GM23248 (cell line): ENCODE measurements around the gene PTOV1. TPM values are rescaled to one million over a fixed set of nuclear protein-coding genes. Genes with fewer than 3 reads are reported as not detected.

Source experiments
- DNase-seq: peaks from one replicate; pipeline ENCODE4 v3.0.0-alpha.2; 2015
- H2AFZ ChIP-seq: fragments of 200-600 bp; sonication (generic); 2 replicates; pipeline ENCODE4 v1.6.1; 2016; ENCODE audit warnings: antibody characterized with exemption
- H3F3A ChIP-seq: fragments of 200-600 bp; sonication (generic); 2 replicates; pipeline ENCODE4 v1.6.1; 2016; ENCODE audit warnings: mild to moderate bottlenecking, antibody characterized with exemption, mixed run types; ENCODE audit not compliant: insufficient read depth
- H3K27ac ChIP-seq: fragments of 200-600 bp; sonication (generic); 2 replicates; pipeline ENCODE4 v1.5.1; 2016; ENCODE audit warnings: mild to moderate bottlenecking
- H3K27me3 ChIP-seq: fragments of 200-600 bp; sonication (generic); replicated peaks from 2 replicates; pipeline ENCODE4 v1.6.1; 2016; ENCODE audit warnings: mild to moderate bottlenecking; ENCODE audit not compliant: insufficient read depth
- H3K36me3 ChIP-seq: fragments of 200-600 bp; sonication (generic); 2 replicates; pipeline ENCODE4 v1.6.1; 2016; ENCODE audit warnings: low read depth, mild to moderate bottlenecking
- H3K4me1 ChIP-seq: fragments of 200-600 bp; sonication (generic); 2 replicates; pipeline ENCODE4 v1.6.1; 2016; ENCODE audit warnings: mild to moderate bottlenecking; ENCODE audit not compliant: insufficient read depth
- H3K4me2 ChIP-seq: fragments of 200-600 bp; sonication (generic); one replicate; pipeline ENCODE4 v1.6.1; 2016; ENCODE audit warnings: mild to moderate bottlenecking; ENCODE audit not compliant: unreplicated experiment
- H3K4me3 ChIP-seq: fragments of 200-600 bp; sonication (generic); 2 replicates; pipeline ENCODE4 v1.5.1; 2016; ENCODE audit warnings: mild to moderate bottlenecking
- H3K79me2 ChIP-seq: fragments of 200-600 bp; sonication (generic); 2 replicates; pipeline ENCODE4 v1.6.1; 2016; ENCODE audit warnings: mild to moderate bottlenecking; ENCODE audit not compliant: insufficient read depth
- H3K9ac ChIP-seq: fragments of 200-600 bp; sonication (generic); 2 replicates; pipeline ENCODE4 v1.6.1; 2016; ENCODE audit warnings: mild to moderate bottlenecking
- H3K9me2 ChIP-seq: fragments of 200-600 bp; sonication (generic); 2 replicates; pipeline ENCODE4 v1.6.1; 2016; ENCODE audit warnings: mixed run types, mild to moderate bottlenecking, moderate library complexity; ENCODE audit not compliant: insufficient read depth
- H3K9me3 ChIP-seq: fragments of 200-600 bp; sonication (generic); one replicate; pipeline ENCODE4 v1.6.1; 2017; ENCODE audit warnings: low read depth
- H4K20me1 ChIP-seq: fragments of 200-600 bp; sonication (generic); 2 replicates; pipeline ENCODE4 v1.6.0; 2016; ENCODE audit not compliant: insufficient read depth
- EZH2 ChIP-seq: fragments of 200-600 bp; sonication (generic); IDR thresholded peaks from 2 replicates; pipeline ENCODE4 v1.6.1; 2018; ENCODE audit warnings: antibody characterized with exemption, mild to moderate bottlenecking; ENCODE audit not compliant: insufficient read depth, poor library complexity, severe bottlenecking
- EZH2phosphoT487 ChIP-seq: fragments of 200-600 bp; sonication (generic); IDR thresholded peaks from 2 replicates; pipeline ENCODE4 v1.6.1; 2018; ENCODE audit warnings: antibody characterized with exemption, moderate library complexity, mild to moderate bottlenecking, low read depth; ENCODE audit not compliant: insufficient read depth
- WGBS, 2 experiments: methylation state at CpG; one replicate each; pipeline ENCODE4 v1.1.6; 2015 to 2017; ENCODE audit warnings: low lambda C conversion rate in 2 of 2, low coverage in 1 of 2; ENCODE audit errors: missing lambda C conversion rate in 2 of 2; 5-methylcytosine and 5-hydroxymethylcytosine counted together
- in situ Hi-C: fragments of 300-500 bp; cut with MboI; formaldehyde crosslinking; loops from 2 replicates; pipeline ENCODE4 v1.15.0; 2020
- polyA plus RNA-seq: library from polyadenylated mRNA; unstranded; fragments of >200 nt; fragmentation: Nextera tagmentation; extraction: Ambion mirVana; gene quantifications from 2 replicates; pipeline ENCODE4 v1.2.1, GENCODE V29; 2016
- total RNA-seq: library from RNA; depleted of rRNA; stranded (reverse); fragments of >200 nt; shearing (Covaris generic); gene quantifications from 2 replicates; pipeline ENCODE4 v1.2.3, GENCODE V29; 2014

PTOV1 gene
- total and polyA plus RNA-seq, 2 experiments from 2014 or later = 88.0 to 88.9 TPM

DNA sequence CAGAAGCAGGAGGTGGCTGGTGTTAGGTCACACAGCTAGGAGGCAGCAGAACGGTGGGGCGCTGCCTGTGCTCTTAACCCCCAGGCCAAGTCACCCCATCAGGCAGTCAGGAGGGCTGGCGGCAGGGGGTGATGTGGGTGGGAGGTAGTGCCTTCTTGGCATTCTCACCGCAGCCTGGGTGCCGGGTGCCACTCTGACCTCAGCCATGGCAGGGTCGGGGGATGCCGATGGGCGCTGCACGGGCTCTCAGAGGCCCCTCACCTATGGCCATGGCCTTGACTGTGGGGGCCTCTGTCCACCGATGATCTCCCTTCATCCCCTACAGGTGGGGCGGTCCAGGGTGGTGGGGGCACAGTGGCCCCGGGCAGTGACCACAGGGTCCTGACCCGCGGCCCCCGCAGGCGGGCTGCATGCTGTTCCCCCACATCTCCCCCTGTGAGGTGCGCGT lies 5.6 kb downstream of the PTOV1 start:
- Histone ChIP-seq H2AFZ (no peak overlapping the region), H3K9me2 (no peaks in the 10 kb centered on the region), H3K27me3 (no peaks in the 10 kb centered on the region), H3K4me1 (peaks cover 10% of the 10 kb centered on the region), H3K9me3 (no peaks in the 10 kb centered on the region), H3K4me2 (no peak overlapping the region), H3K36me3 (no peaks in the 10 kb centered on the region), H4K20me1 (no peaks in the 10 kb centered on the region; the same call in 1 of the 2 replicates), H3F3A (peaks cover 23% of the 10 kb centered on the region; the same call in 1 of the 2 replicates), H3K9ac (no peak overlapping the region), H3K27ac (no peak overlapping the region), H3K4me3 (no peak overlapping the region), H3K79me2 (peaks cover 38% of the 10 kb centered on the region)
- DNase-seq = no peak
- WGBS, 2 experiments = 87 to 95% methylated on average over 11 to 18 of the region's 18 CpGs
- in situ Hi-C loops = no loop called here
- TF ChIP-seq EZH2phosphoT487 = no peak
- TF ChIP-seq EZH2 = no peak

DNA sequence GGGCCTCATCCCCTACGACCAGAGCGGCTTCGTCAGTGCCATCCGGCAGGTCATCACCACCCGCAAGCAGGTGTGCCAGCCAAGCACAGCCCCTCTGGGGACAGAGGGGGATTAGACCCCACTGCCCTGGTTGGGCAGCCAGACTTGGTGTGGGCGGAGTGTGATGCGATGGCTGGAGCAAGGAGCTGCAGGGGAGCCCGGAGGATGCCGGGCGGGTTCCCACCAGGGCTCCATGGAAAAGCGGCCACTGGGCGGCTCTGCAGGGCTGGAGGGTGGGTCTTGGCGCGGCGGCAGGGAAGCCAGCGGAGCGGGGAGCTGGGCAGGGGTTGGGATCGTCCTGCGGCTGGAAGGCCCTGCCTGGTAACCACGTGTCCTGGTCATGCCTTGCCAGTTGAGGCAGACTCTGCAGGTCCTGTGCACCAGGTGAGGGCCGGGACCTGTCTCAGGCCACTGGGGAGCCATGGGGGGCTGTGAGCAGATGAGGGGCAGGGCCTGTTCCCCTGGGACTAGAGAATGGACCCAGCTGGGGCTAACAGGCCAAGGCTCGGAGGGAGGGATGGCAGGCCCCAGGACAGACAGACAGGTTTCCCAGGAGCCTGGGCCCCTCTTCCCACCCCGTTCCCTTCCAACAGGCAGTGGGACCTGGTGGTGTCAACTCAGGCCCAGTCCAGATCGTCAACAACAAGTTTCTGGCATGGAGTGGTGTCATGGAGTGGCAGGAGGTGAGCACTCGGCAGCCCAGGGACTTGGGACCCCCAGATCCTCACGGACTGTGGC lies 6.3 kb downstream of the PTOV1 start:
- TF ChIP-seq EZH2 = no peak
- TF ChIP-seq EZH2phosphoT487 = no peak
- 91% methylated on average over 26 of the region's 26 CpGs for WGBS, 2 experiments
- Histone ChIP-seq H3K9me2 (no peaks in the 10 kb centered on the region), H4K20me1 (no peaks in the 10 kb centered on the region; the same call in 1 of the 2 replicates), H3K27ac (no peak overlapping the region), H3K27me3 (no peaks in the 10 kb centered on the region), H3K79me2 (peaks cover 31% of the 10 kb centered on the region), H3K36me3 (no peaks in the 10 kb centered on the region), H3K4me1 (peaks cover 8% of the 10 kb centered on the region), H3F3A (peaks cover 22% of the 10 kb centered on the region; the same call in 1 of the 2 replicates), H2AFZ (no peak overlapping the region), H3K4me2 (no peak overlapping the region), H3K4me3 (no peak overlapping the region), H3K9ac (no peak overlapping the region), H3K9me3 (no peaks in the 10 kb centered on the region)
- DNase-seq = no peak
- in situ Hi-C loops = no loop called here

DNA sequence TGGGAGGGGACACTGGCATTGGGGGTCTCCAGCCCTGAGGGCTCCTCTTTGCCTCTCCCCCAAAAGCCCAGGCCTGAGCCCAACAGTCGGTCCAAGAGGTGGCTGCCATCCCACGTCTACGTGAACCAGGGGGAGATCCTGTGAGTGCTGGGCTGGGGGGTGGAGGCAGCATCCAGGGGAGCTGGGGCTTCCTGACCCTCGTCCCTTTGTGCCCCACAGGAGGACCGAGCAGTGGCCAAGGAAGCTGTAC lies 6.8 kb downstream of the PTOV1 start:
- DNase-seq = no peak
- no peak overlapping the region for H3K9ac ChIP-seq
- peaks cover 19% of the 10 kb centered on the region; the same call in 1 of the 2 replicates for H3F3A ChIP-seq
- peaks cover 26% of the 10 kb centered on the region for H3K79me2 ChIP-seq
- no peak overlapping the region for H2AFZ ChIP-seq
- H3K4me2 ChIP-seq = no peak overlapping the region
- TF ChIP-seq EZH2 = no peak
- no peak for TF ChIP-seq EZH2phosphoT487
- in situ Hi-C loops = no loop called here
- H4K20me1 ChIP-seq = no peaks in the 10 kb centered on the region; the same call in 1 of the 2 replicates
- no peaks in the 10 kb centered on the region for H3K36me3 ChIP-seq
- no peaks in the 10 kb centered on the region for H3K9me2 ChIP-seq
- WGBS, 2 experiments = 88 to 90% methylated on average over 5 of the region's 5 CpGs
- H3K9me3 ChIP-seq = no peaks in the 10 kb centered on the region
- H3K27ac ChIP-seq = no peak overlapping the region
- H3K27me3 ChIP-seq = no peaks in the 10 kb centered on the region
- H3K4me3 ChIP-seq = no peak overlapping the region
- H3K4me1 ChIP-seq = peaks cover 6% of the 10 kb centered on the region

DNA sequence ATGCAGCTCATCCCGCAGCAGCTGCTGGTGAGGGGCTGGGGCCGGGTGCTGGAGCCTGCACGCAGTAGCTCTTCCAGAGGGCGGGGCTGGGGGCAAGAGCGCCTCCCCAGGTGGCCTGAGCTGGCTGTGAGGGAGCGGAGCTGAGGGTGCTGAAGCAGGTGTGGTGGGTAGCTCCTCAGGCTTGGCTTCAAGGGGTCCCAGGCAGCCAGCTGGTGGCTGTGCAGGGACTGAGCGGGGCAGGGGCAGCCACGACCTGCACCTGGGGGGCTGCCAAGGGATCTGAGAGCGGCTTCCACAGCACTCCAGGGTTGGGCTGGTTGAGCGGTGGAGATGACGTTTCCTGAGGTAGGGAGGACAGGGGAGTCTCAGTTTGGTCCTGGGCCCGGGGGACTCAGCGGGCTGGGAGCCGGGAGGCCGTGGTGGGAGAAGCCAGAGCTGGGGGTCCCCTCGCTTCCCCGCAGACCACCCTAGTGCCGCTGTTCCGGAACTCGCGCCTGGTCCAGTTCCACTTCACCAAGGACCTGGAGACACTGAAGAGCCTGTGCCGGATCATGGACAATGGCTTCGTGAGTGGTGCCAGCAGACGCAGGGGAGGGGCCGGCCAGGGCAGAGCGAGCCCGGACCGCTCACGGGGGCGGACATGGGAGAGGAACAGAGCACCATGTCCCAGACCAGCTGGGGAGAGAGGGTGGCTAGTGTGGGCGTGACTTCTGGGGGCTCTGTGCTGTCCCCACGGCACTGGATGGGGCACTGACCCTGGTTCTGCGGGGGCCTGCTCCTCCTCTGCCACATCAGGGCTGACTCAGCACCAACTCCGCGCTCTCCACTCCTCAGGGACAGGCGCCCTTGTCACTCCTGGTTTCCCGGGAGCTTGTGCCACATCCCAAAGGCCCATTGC lies 7.4 kb downstream of the PTOV1 start:
- H4K20me1 ChIP-seq = no peaks in the 10 kb centered on the region

More for the DNA sequence above, 7.4 kb downstream of the PTOV1 start:
- Histone ChIP-seq H3K9ac (no peak overlapping the region), H3K27ac (peak overlapping the region; percentile 57), H2AFZ (no peak overlapping the region), H3F3A (peaks cover 19% of the 10 kb centered on the region; the same call in 1 of the 2 replicates), H3K27me3 (no peaks in the 10 kb centered on the region), H3K36me3 (no peaks in the 10 kb centered on the region), H3K79me2 (peaks cover 20% of the 10 kb centered on the region), H3K9me3 (no peaks in the 10 kb centered on the region), H3K4me2 (no peak overlapping the region), H3K4me1 (peaks cover 6% of the 10 kb centered on the region), H3K9me2 (no peaks in the 10 kb centered on the region), H3K4me3 (no peak overlapping the region)
- in situ Hi-C loops = no loop called here
- no peak for TF ChIP-seq EZH2
- WGBS, 2 experiments = 79 to 83% methylated on average over 34 to 36 of the region's 37 CpGs
- peak; percentile 27 for DNase-seq
